ENCODE measurements around the gene SHISA5.
A peak's percentile ranks its signal among the peaks of the same experiment; 100 is the strongest.

SHISA5 gene

GRCh38 chr3:48428572-48429316 lies 75.2 kb downstream of the SHISA5 start:
- no peaks in the 10 kb centered on the region for H3K4me1 Mint-ChIP-seq (ENCODE audit: low read depth)
- H3K27me3 Mint-ChIP-seq = peaks cover 8% of the 10 kb centered on the region
- no peaks in the 10 kb centered on the region for H3K9me3 Mint-ChIP-seq
- H3K4me3 Mint-ChIP-seq = peak overlapping the region; percentile 41
- H3K27ac Mint-ChIP-seq = no peak overlapping the region
- peaks cover 14% of the 10 kb centered on the region for H3K36me3 Mint-ChIP-seq (ENCODE audit: low read depth)

- peaks cover 8% of the 10 kb centered on the region for H3K27me3 Mint-ChIP-seq
- H3K4me1 Mint-ChIP-seq (ENCODE audit: low read depth) = no peaks in the 10 kb centered on the region
- no peaks in the 10 kb centered on the region for H3K9me3 Mint-ChIP-seq
- H3K36me3 Mint-ChIP-seq (ENCODE audit: low read depth) = peaks cover 11% of the 10 kb centered on the region
- H3K4me3 Mint-ChIP-seq = peak overlapping the region; percentile 41
- no peak overlapping the region for H3K27ac Mint-ChIP-seq
These were observed 75.8 kb downstream of the SHISA5 start for GRCh38 chr3:48428088-48428571.

- Mint-ChIP-seq H3K36me3 (ENCODE audit: low read depth) (peaks cover 9% of the 10 kb centered on the region), H3K4me1 (ENCODE audit: low read depth) (no peaks in the 10 kb centered on the region), H3K9me3 (no peaks in the 10 kb centered on the region), H3K27me3 (peaks cover 8% of the 10 kb centered on the region), H3K4me3 (peak overlapping the region; percentile 40), H3K27ac (no peak overlapping the region)
These were observed 76.4 kb downstream of the SHISA5 start for GRCh38 chr3:48427630-48427962.

- H3K27ac Mint-ChIP-seq = no peak overlapping the region
- H3K4me1 Mint-ChIP-seq (ENCODE audit: low read depth) = no peaks in the 10 kb centered on the region
- H3K4me3 Mint-ChIP-seq = no peak overlapping the region
- peaks cover 6% of the 10 kb centered on the region for H3K36me3 Mint-ChIP-seq (ENCODE audit: low read depth)
- H3K27me3 Mint-ChIP-seq = peaks cover 8% of the 10 kb centered on the region
- H3K9me3 Mint-ChIP-seq = no peaks in the 10 kb centered on the region
These were observed 76.9 kb downstream of the SHISA5 start for GRCh38 chr3:48426944-48427629.

GRCh38 chr3:48426401-48426909 lies 77.5 kb downstream of the SHISA5 start:
- H3K9me3 Mint-ChIP-seq = no peaks in the 10 kb centered on the region
- H3K27me3 Mint-ChIP-seq = peaks cover 8% of the 10 kb centered on the region
- no peaks in the 10 kb centered on the region for H3K36me3 Mint-ChIP-seq (ENCODE audit: low read depth)
- no peak overlapping the region for H3K27ac Mint-ChIP-seq
- H3K4me1 Mint-ChIP-seq (ENCODE audit: low read depth) = no peaks in the 10 kb centered on the region
- no peak overlapping the region for H3K4me3 Mint-ChIP-seq

GRCh38 chr3:48425281-48425812 lies 78.6 kb downstream of the SHISA5 start:
- Mint-ChIP-seq H3K9me3 (no peaks in the 10 kb centered on the region), H3K4me1 (ENCODE audit: low read depth) (no peaks in the 10 kb centered on the region), H3K36me3 (ENCODE audit: low read depth) (no peaks in the 10 kb centered on the region), H3K4me3 (no peak overlapping the region), H3K27me3 (peaks cover 8% of the 10 kb centered on the region), H3K27ac (no peak overlapping the region)

- Mint-ChIP-seq H3K9me3 (no peaks in the 10 kb centered on the region), H3K27ac (no peak overlapping the region), H3K36me3 (ENCODE audit: low read depth) (no peaks in the 10 kb centered on the region), H3K4me1 (ENCODE audit: low read depth) (no peaks in the 10 kb centered on the region), H3K27me3 (peaks cover 8% of the 10 kb centered on the region), H3K4me3 (no peak overlapping the region)
These were observed 79.9 kb downstream of the SHISA5 start for GRCh38 chr3:48423883-48424695.

- Mint-ChIP-seq H3K36me3 (ENCODE audit: low read depth) (no peaks in the 10 kb centered on the region), H3K4me1 (ENCODE audit: low read depth) (no peaks in the 10 kb centered on the region), H3K4me3 (no peak overlapping the region), H3K27ac (no peak overlapping the region), H3K27me3 (peaks cover 6% of the 10 kb centered on the region), H3K9me3 (no peaks in the 10 kb centered on the region)
These were observed 80.6 kb downstream of the SHISA5 start for GRCh38 chr3:48423241-48423882.

- H3K27ac Mint-ChIP-seq = no peak overlapping the region
- H3K27me3 Mint-ChIP-seq = no peaks in the 10 kb centered on the region
- H3K9me3 Mint-ChIP-seq = no peaks in the 10 kb centered on the region
- no peaks in the 10 kb centered on the region for H3K4me1 Mint-ChIP-seq (ENCODE audit: low read depth)
- H3K36me3 Mint-ChIP-seq (ENCODE audit: low read depth) = no peaks in the 10 kb centered on the region
- H3K4me3 Mint-ChIP-seq = no peak overlapping the region
These were observed 81.3 kb downstream of the SHISA5 start for GRCh38 chr3:48422681-48423080.

GRCh38 chr3:48422272-48422671 lies 81.7 kb downstream of the SHISA5 start:
- Mint-ChIP-seq H3K36me3 (ENCODE audit: low read depth) (no peaks in the 10 kb centered on the region), H3K9me3 (no peaks in the 10 kb centered on the region), H3K4me1 (ENCODE audit: low read depth) (no peaks in the 10 kb centered on the region), H3K27ac (no peak overlapping the region), H3K27me3 (no peaks in the 10 kb centered on the region), H3K4me3 (no peak overlapping the region)

GRCh38 chr3:48420561-48420960 lies 83.4 kb downstream of the SHISA5 start:
- Mint-ChIP-seq H3K27ac (no peak overlapping the region), H3K27me3 (no peaks in the 10 kb centered on the region), H3K9me3 (no peaks in the 10 kb centered on the region), H3K4me1 (ENCODE audit: low read depth) (no peaks in the 10 kb centered on the region), H3K4me3 (no peak overlapping the region), H3K36me3 (ENCODE audit: low read depth) (no peaks in the 10 kb centered on the region)

- no peaks in the 10 kb centered on the region for H3K9me3 Mint-ChIP-seq
- H3K27ac Mint-ChIP-seq = no peak overlapping the region
- no peak overlapping the region for H3K4me3 Mint-ChIP-seq
- H3K36me3 Mint-ChIP-seq (ENCODE audit: low read depth) = no peaks in the 10 kb centered on the region
- H3K27me3 Mint-ChIP-seq = no peaks in the 10 kb centered on the region
- H3K4me1 Mint-ChIP-seq (ENCODE audit: low read depth) = no peaks in the 10 kb centered on the region
These were observed 84.4 kb downstream of the SHISA5 start for GRCh38 chr3:48419597-48419996.

- Mint-ChIP-seq H3K27me3 (no peaks in the 10 kb centered on the region), H3K4me1 (ENCODE audit: low read depth) (no peaks in the 10 kb centered on the region), H3K9me3 (no peaks in the 10 kb centered on the region), H3K4me3 (no peak overlapping the region), H3K27ac (no peak overlapping the region), H3K36me3 (ENCODE audit: low read depth) (no peaks in the 10 kb centered on the region)
These were observed 84.8 kb downstream of the SHISA5 start for GRCh38 chr3:48419149-48419548.

- H3K27me3 Mint-ChIP-seq = no peaks in the 10 kb centered on the region
- no peaks in the 10 kb centered on the region for H3K36me3 Mint-ChIP-seq (ENCODE audit: low read depth)
- no peak overlapping the region for H3K27ac Mint-ChIP-seq
- H3K9me3 Mint-ChIP-seq = no peaks in the 10 kb centered on the region
- no peak overlapping the region for H3K4me3 Mint-ChIP-seq
- no peaks in the 10 kb centered on the region for H3K4me1 Mint-ChIP-seq (ENCODE audit: low read depth)
These were observed 85.3 kb downstream of the SHISA5 start for GRCh38 chr3:48418651-48419050.

Measured in stimulated activated naive CD8-positive, alpha-beta T cell treated with anti-CD3 and anti-CD28 coated beads, Interleukin-15, Interleukin-2, amounts not matched to agents 100 ng/mL and 50 ng/mL, for 24 hours (primary cell).